Peyer's patch (tissue), 4 donors: Measurements from ENCODE around the gene LZTS3.

Source experiments
- CTCF ChIP-seq, 6 experiments: fragments of 450-650 bp in 4 of 6; fragments of 200-600 bp in 2 of 6; sonication (generic) in 1 of 6; IDR thresholded peaks; one replicate each; pipeline ENCODE4 v1.5.1; 2017 to 2019; ENCODE audit warnings: antibody characterized with exemption in 6 of 6, mild to moderate bottlenecking in 3 of 6, moderate library complexity in 1 of 6
- POLR2A ChIP-seq, 2 donors: fragments of 450-650 bp; IDR thresholded peaks; one replicate each; pipeline ENCODE4 v1.5.1; 2017; ENCODE audit warnings: antibody characterized with exemption in 2 of 2, mild to moderate bottlenecking in 2 of 2, moderate library complexity in 2 of 2

DNA sequence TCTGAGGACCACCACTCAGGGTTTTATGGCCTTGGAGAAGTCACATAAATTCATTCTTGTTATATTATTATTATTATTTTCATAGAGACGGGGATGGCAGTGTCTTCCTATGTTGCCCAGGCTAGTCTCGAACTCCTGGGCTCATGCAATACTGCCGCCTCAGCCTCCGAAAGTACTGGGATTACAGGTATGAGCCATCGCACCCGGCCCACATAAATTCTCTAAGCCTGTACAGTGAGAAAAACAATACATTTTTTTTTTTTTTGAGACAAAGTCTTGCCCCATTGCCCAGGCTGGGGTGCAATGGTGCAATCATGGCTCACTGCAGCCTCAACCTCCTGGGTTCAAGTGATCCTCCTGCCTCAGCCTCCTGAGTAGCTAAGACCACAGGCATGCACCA, 12.9 kb downstream of the LZTS3 start:
- TF ChIP-seq POLR2A (IDR thresholded peaks at IDR 0.05): no peak
- no peak for TF ChIP-seq CTCF (IDR thresholded peaks at IDR 0.05)
